Naive thymus-derived CD4-positive, alpha-beta T cell (primary cell): ENCODE measurements around the gene MDFI. TPM values are rescaled to one million over a fixed set of nuclear protein-coding genes. Genes with fewer than 3 reads are reported as not detected.

Experiments used
- ATAC-seq: fragments of 150-1000 bp; cut with Tn5 transposase; 2 replicates; pipeline ENCODE4 v1.10.0; 2021; ENCODE audit warnings: mild to moderate bottlenecking, moderate library complexity
- CTCF ChIA-PET: fragments of 350-600 bp; sonication (Branson Sonifier 250); formaldehyde crosslinking; loops from one replicate; lab custom pipeline; 2021; ENCODE audit warnings: antibody characterized with exemption; lab: Charles Lee
- POLR2A ChIA-PET: fragments of 350-600 bp; sonication (Branson Sonifier 250); formaldehyde crosslinking; loops from one replicate; lab custom pipeline; 2021; ENCODE audit warnings: antibody characterized with exemption, inconsistent platforms; lab: Charles Lee
- DNase-seq, 9 donors: peaks; one replicate each; pipeline versions ENCODE4 v3.0.0 to v3.0.0-alpha.2; 2020 to 2022; ENCODE audit warnings: mixed read lengths in 1 of 9
- H3K27ac ChIP-seq: one replicate; pipeline ENCODE4 v1.7.0; 2013; ENCODE audit warnings: mild to moderate bottlenecking, low read depth, low read length, moderate library complexity
- H3K27me3 ChIP-seq, 2 donors: one replicate each; pipeline ENCODE4 v1.7.0; 2013; ENCODE audit warnings: low read length in 2 of 2, mild to moderate bottlenecking in 2 of 2, moderate library complexity in 2 of 2; ENCODE audit not compliant: control insufficient read depth in 2 of 2, insufficient read depth in 2 of 2
- H3K36me3 ChIP-seq, 3 experiments: 1 replicate in 2 of 3; 2 replicates in 1 of 3; pipeline ENCODE4 v1.7.0; 2013; ENCODE audit warnings: low read length in 3 of 3, mild to moderate bottlenecking in 3 of 3, moderate library complexity in 1 of 3; ENCODE audit not compliant: insufficient read depth in 3 of 3, control insufficient read depth in 2 of 3
- H3K4me1 ChIP-seq, 2 donors: one replicate each; pipeline ENCODE4 v1.7.0; 2013; ENCODE audit warnings: low read length in 2 of 2, mild to moderate bottlenecking in 2 of 2, moderate library complexity in 1 of 2; ENCODE audit not compliant: control insufficient read depth in 2 of 2, insufficient read depth in 2 of 2
- H3K4me3 ChIP-seq: 2 replicates; pipeline ENCODE4 v1.7.0; 2013; ENCODE audit warnings: mild to moderate bottlenecking, low read length
- H3K9me3 ChIP-seq, 3 experiments: 1 replicate in 2 of 3; 2 replicates in 1 of 3; pipeline ENCODE4 v1.7.0; 2013; ENCODE audit warnings: low read length in 3 of 3; ENCODE audit not compliant: control insufficient read depth in 2 of 3
- H3K27ac Mint-ChIP-seq, 9 donors: one replicate each; pipeline ENCODE4 v1.8.0; 2020 to 2022; ENCODE audit warnings: mixed read lengths in 9 of 9, mild to moderate bottlenecking in 8 of 9, moderate library complexity in 5 of 9, inconsistent platforms in 2 of 9
- H3K27me3 Mint-ChIP-seq, 5 donors: one replicate each; pipeline ENCODE4 v1.8.0; 2021 to 2022; ENCODE audit warnings: mixed read lengths in 5 of 5, mild to moderate bottlenecking in 1 of 5
- H3K36me3 Mint-ChIP-seq, 5 donors: one replicate each; pipeline ENCODE4 v1.8.0; 2020 to 2022; ENCODE audit warnings: mixed read lengths in 5 of 5, mild to moderate bottlenecking in 3 of 5, inconsistent platforms in 1 of 5
- H3K4me1 Mint-ChIP-seq, 7 donors: one replicate each; pipeline ENCODE4 v1.8.0; 2020 to 2022; ENCODE audit warnings: mixed read lengths in 7 of 7, mild to moderate bottlenecking in 3 of 7, inconsistent platforms in 1 of 7
- H3K4me3 Mint-ChIP-seq, 10 donors: one replicate each; pipeline ENCODE4 v1.8.0; 2020 to 2022; ENCODE audit warnings: mild to moderate bottlenecking in 10 of 10, mixed read lengths in 10 of 10, moderate library complexity in 6 of 10, inconsistent platforms in 2 of 10
- H3K9me3 Mint-ChIP-seq, 11 donors: one replicate each; pipeline ENCODE4 v1.8.0; 2020 to 2022; ENCODE audit warnings: mixed read lengths in 11 of 11, mild to moderate bottlenecking in 4 of 11, inconsistent platforms in 1 of 11, moderate library complexity in 1 of 11
- intact Hi-C, 2 donors: fragments of 100-400 bp; cut with micrococcal nuclease; formaldehyde crosslinking; loops; one replicate each; pipeline ENCODE4 v1.15.1; 2023
- polyA plus RNA-seq, 2 donors: library from polyadenylated mRNA; unstranded; fragments of 300-500 nt; fragmentation: Illumina TruSeq; gene quantifications; one replicate each; pipeline ENCODE4 v1.2.3, GENCODE V29; 2021
- total RNA-seq, 6 experiments: library from RNA in 5 of 6; stranded (reverse) in 5 of 6; gene quantifications; 1 replicate in 5 of 6; 2 replicates in 1 of 6; pipeline ENCODE4 v1.2.3 and lab custom pipeline; 2021 to 2026

The MDFI gene
- total and polyA plus RNA-seq, 7 experiments from 2014 or later: not detected

DNA sequence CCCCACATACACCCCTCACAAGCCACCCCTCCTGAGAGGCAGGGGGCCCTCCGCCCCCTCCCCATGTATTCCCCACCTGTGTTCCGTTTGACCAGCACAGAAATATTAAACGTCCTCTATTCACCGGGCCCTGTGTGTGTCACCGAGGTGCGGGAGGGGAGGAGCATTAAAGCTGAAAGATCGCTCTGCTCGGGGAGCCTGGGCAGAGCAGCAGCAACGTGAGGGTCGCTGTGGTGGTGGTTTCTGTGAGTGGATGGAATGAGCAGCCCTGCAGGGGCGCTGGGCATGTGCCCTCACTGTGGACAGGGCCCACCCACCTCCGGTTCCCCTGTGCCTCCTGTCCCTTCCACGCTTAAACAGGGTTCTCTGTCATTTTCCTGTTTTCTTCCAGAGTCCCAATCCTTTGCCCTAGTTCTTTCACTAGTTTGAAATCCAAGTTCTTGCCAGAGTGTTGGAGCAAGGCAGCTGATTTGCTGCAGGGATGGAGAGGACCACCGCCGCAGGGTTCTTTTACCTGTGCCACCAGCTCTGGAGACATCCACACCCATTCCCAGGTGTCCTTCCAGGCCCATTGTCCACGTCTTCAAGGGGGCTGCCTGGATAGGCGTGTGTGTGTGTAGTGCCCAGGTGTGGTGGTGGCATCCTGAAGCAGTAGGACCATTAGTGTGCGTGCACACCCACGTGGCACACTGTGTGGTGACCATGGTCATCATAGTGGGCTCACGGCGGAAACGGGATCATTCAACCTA is 37.6 kb upstream of the MDFI start:
- H3K9me3 ChIP-seq: no peaks in the 10 kb centered on the region
- Mint-ChIP-seq H3K9me3 (peaks cover 0 to 1% (median 0%) of the 10 kb centered on the region in 11 donors), H3K36me3 (peaks cover 0 to 6% (median 0%) of the 10 kb centered on the region in 5 donors), H3K27ac (no peak overlapping the region), H3K4me3 (no peak overlapping the region), H3K4me1 (peaks cover 4 to 7% (median 5%) of the 10 kb centered on the region in 7 donors), H3K27me3 (peaks cover 0 to 4% (median 0%) of the 10 kb centered on the region in 5 donors)
- DNase-seq (no peak), ATAC-seq (no peak)
- intact Hi-C loops: loop anchor here in 1 of 2 donors (10.0 kb wide), 1 partner anchor 564 kb away; no protein-coding TSS in a partner anchor
- peaks cover 4 to 7% of the 10 kb centered on the region in 2 donors for H3K4me1 ChIP-seq
- H3K4me3 ChIP-seq: no peak overlapping the region
- POLR2A ChIA-PET: no interaction called here
- CTCF ChIA-PET: no interaction called here
- H3K36me3 ChIP-seq: peaks cover 0 to 4% (median 0%) of the 10 kb centered on the region in 3 experiments
- H3K27me3 ChIP-seq: no peaks in the 10 kb centered on the region
- no peak overlapping the region for H3K27ac ChIP-seq

DNA sequence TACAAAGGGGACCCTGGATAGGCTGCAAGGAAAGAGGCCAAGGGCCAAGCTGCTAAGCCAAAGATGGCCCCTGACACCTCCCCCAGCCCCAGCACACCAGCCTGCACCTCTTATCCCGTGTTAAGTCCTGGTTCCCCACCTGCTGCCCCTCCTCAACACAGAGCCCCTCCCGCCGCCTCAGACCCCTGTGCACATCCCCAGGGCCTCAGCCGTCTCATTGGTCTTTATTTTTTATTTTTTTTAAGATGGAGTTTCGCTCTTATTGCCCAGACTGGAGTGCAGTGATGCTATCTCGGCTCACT is 37.1 kb upstream of the MDFI start:
- Histone ChIP-seq H3K27ac (no peak overlapping the region), H3K9me3 (no peaks in the 10 kb centered on the region), H3K4me3 (no peak overlapping the region), H3K36me3 (peaks cover 0 to 3% (median 0%) of the 10 kb centered on the region in 3 experiments), H3K4me1 (peaks cover 4 to 7% of the 10 kb centered on the region in 2 donors), H3K27me3 (no peaks in the 10 kb centered on the region)
- Mint-ChIP-seq H3K27me3 (peaks cover 0 to 7% (median 0%) of the 10 kb centered on the region in 5 donors), H3K9me3 (peaks cover 0 to 1% (median 0%) of the 10 kb centered on the region in 11 donors), H3K4me1 (peaks cover 4 to 7% (median 5%) of the 10 kb centered on the region in 7 donors), H3K27ac (no peak overlapping the region), H3K36me3 (peaks cover 0 to 6% (median 0%) of the 10 kb centered on the region in 5 donors), H3K4me3 (no peak overlapping the region)
- intact Hi-C loops: loop anchor here in 1 of 2 donors (10.0 kb wide), 1 partner anchor 564 kb away; no protein-coding TSS in a partner anchor
- CTCF ChIA-PET: interaction anchor here (1.0 to 2.9 kb wide), 2 partner anchors 82 to 87 kb away, joined by 5 to 9 read pairs; no protein-coding TSS in a partner anchor
- DNase-seq (no peak), ATAC-seq (no peak)
- POLR2A ChIA-PET: no interaction called here

DNA sequence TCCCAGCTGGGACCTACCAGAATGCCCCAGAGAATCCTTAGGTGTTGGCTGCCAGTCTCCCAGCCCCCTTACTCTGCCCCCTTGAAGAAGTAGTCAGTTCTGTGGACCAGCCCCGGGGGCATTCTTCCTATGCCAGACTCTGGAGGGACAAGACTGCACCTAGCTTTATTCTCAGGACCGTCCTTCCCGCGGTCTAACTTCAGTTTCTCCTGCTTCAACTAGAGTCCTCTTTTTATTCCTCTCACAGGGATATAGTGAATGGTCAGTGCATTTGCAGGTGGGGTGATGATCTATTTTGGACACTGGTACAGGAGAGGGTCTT is 35.9 kb upstream of the MDFI start:
- ChIA-PET POLR2A (interaction anchor here (1.2 kb wide), 1 partner anchor 82 kb away, joined by 4 read pairs; no protein-coding TSS in a partner anchor), CTCF (interaction anchor here (0.5 to 2.9 kb wide), 10 partner anchors 8 to 969 kb away, joined by 3 to 9 read pairs (median 5); no protein-coding TSS in a partner anchor)
- Mint-ChIP-seq H3K36me3 (no peaks in the 10 kb centered on the region), H3K4me3 (peak overlapping the region in 1 of 10 donors; percentile 24), H3K9me3 (no peaks in the 10 kb centered on the region), H3K4me1 (peaks cover 4 to 7% (median 5%) of the 10 kb centered on the region in 7 donors), H3K27ac (no peak overlapping the region), H3K27me3 (peaks cover 0 to 7% (median 0%) of the 10 kb centered on the region in 5 donors)
- Histone ChIP-seq H3K9me3 (no peaks in the 10 kb centered on the region), H3K36me3 (no peaks in the 10 kb centered on the region), H3K4me1 (peaks cover 4 to 7% of the 10 kb centered on the region in 2 donors), H3K4me3 (no peak overlapping the region), H3K27me3 (no peaks in the 10 kb centered on the region), H3K27ac (no peak overlapping the region)
- DNase-seq (no peak), ATAC-seq (no peak)
- intact Hi-C loops: loop anchor here (2.0 to 10.0 kb wide), 2 partner anchors 562 to 564 kb away; no protein-coding TSS in a partner anchor

DNA sequence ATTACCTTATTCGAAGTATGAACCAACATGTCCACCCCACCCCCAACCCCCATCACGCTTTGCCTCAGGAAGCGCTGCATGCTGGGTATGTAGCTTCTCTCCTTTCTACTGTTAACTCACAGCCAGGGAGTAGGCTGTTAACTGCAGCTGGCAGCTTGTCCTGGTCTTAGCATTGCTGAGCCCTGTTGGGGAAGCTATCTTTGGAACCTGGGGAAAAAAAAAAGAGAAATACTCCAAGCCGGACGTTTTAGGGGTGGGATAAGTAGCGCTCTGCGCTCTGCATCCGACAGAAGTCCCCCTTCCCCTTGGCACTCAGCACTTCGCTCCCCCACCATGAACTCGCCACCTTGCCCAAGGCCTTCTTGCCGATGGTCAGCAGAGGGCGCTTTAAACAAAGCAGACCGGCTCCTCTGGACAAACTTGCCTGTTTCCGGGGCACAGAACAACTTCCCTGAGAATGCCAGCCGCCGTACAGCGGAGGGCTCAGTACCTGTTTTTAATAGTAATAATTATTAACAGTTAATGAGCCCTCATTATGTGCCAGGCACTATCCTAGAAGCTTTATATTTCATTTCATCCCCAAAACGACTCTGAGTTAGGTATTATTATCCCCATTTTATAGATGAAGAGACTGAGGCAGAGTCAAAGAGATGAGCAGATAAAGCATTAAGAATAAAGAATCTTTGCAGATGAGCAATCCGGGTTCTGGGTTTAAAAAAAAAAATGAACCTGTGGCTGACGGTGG is 35.2 kb upstream of the MDFI start:
- ChIA-PET POLR2A (interaction anchor here (1.2 kb wide), 1 partner anchor 81 kb away, joined by 4 read pairs; no protein-coding TSS in a partner anchor), CTCF (interaction anchor here (0.6 to 2.9 kb wide), 10 partner anchors 9 to 443 kb away, joined by 3 to 9 read pairs (median 5); no protein-coding TSS in a partner anchor)
- Mint-ChIP-seq H3K4me3 (peak overlapping the region in 6 of 10 donors; percentile 24 to 56 (median 34)), H3K4me1 (peaks cover 4 to 7% (median 5%) of the 10 kb centered on the region in 7 donors), H3K27ac (no peak overlapping the region), H3K36me3 (no peaks in the 10 kb centered on the region), H3K27me3 (peaks cover 0 to 7% (median 0%) of the 10 kb centered on the region in 5 donors), H3K9me3 (no peaks in the 10 kb centered on the region)
- DNase-seq: peak; percentile 49 to 78 (median 68)
- Histone ChIP-seq H3K4me3 (no peak overlapping the region), H3K9me3 (no peaks in the 10 kb centered on the region), H3K4me1 (peaks cover 4 to 7% of the 10 kb centered on the region in 2 donors), H3K36me3 (no peaks in the 10 kb centered on the region), H3K27me3 (no peaks in the 10 kb centered on the region), H3K27ac (no peak overlapping the region)
- intact Hi-C loops: loop anchor here (1.0 to 10.0 kb wide), 7 partner anchors 80 to 614 kb away; partner anchors contain the start of gene MRPS10 (in 1 of the 2)
- peak; percentile 86 for ATAC-seq

DNA sequence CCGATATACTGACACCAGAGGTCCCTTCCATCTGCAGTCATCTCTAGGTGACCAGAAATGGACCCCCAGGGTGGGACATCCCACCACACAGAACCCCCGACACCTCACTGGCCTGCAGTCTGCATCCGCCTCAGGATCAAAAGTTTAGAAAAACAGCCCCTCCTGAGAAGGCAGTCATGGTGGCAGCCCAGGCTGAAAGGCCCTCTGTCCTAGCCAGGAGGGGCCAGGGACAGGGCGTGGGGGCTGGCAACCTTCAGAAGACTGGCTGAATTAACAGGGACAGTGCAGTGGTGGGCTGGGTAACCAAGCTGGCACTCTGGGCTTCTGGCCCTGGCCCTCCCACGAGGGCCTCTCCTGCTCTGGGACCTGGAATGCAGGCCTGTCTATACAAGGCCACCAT is 34.3 kb upstream of the MDFI start:
- CTCF ChIA-PET: interaction anchor here (0.6 to 2.9 kb wide), 3 partner anchors 73 to 442 kb away, joined by 4 to 9 read pairs (median 7); no protein-coding TSS in a partner anchor
- Histone ChIP-seq H3K9me3 (no peaks in the 10 kb centered on the region), H3K36me3 (no peaks in the 10 kb centered on the region), H3K4me3 (no peak overlapping the region), H3K27ac (no peak overlapping the region), H3K27me3 (no peaks in the 10 kb centered on the region), H3K4me1 (peaks cover 4 to 7% of the 10 kb centered on the region in 2 donors)
- Mint-ChIP-seq H3K4me3 (no peak overlapping the region), H3K4me1 (peaks cover 4 to 7% (median 5%) of the 10 kb centered on the region in 7 donors), H3K36me3 (no peaks in the 10 kb centered on the region), H3K9me3 (no peaks in the 10 kb centered on the region), H3K27me3 (peaks cover 0 to 7% (median 0%) of the 10 kb centered on the region in 5 donors), H3K27ac (no peak overlapping the region)
- DNase-seq (no peak), ATAC-seq (no peak)
- intact Hi-C loops: loop anchor here in 1 of 2 donors (10.0 kb wide), 1 partner anchor 561 kb away; no protein-coding TSS in a partner anchor
- POLR2A ChIA-PET: no interaction called here

DNA sequence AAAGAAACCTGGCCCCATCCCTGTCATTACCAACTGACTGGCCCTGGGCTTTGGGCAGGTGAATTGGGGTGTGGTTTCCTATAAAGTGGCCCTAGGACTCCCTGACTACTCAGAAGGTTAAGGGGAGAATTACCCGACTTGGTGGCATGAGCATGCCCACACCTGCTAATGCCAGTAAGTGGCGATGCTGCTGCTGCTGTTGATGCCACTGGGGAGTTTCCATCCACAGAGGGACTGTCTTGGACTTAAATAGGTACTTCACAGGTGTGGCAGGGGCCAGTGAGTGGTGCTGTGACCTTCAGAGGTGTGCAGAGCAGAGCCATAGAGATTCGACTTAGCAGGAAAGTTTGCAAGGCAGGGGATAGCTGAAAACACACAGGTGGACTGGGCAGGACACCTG is 32.6 kb upstream of the MDFI start:
- Mint-ChIP-seq H3K36me3 (no peaks in the 10 kb centered on the region), H3K9me3 (no peaks in the 10 kb centered on the region), H3K4me3 (no peak overlapping the region), H3K27ac (no peak overlapping the region), H3K4me1 (peaks cover 4 to 7% (median 5%) of the 10 kb centered on the region in 7 donors), H3K27me3 (peaks cover 0 to 7% (median 0%) of the 10 kb centered on the region in 5 donors)
- H3K4me1 ChIP-seq: peaks cover 4 to 7% of the 10 kb centered on the region in 2 donors
- intact Hi-C loops: loop anchor here in 1 of 2 donors (10.0 kb wide), 1 partner anchor 559 kb away; no protein-coding TSS in a partner anchor
- ChIA-PET POLR2A (no interaction called here), CTCF (interaction anchor here (0.7 to 1.5 kb wide), 3 partner anchors 73 to 128 kb away, joined by 3 to 5 read pairs (median 3); no protein-coding TSS in a partner anchor)
- no peaks in the 10 kb centered on the region for H3K36me3 ChIP-seq
- H3K4me3 ChIP-seq: no peak overlapping the region
- H3K9me3 ChIP-seq: no peaks in the 10 kb centered on the region
- no peaks in the 10 kb centered on the region for H3K27me3 ChIP-seq
- H3K27ac ChIP-seq: no peak overlapping the region
- DNase-seq: no peak
- no peak for ATAC-seq
